Activated CD4-positive, alpha-beta T cell treated with anti-CD3 and anti-CD28 coated beads, Interleukin-2, amount 50 U/mL, for 24 hours (primary cell): ENCODE data around the gene HSPA1B.
"Not testable (repeated sequence)": the region's sequence is repeated elsewhere in the genome, so short reads cannot be mapped to it uniquely, and the experiment has no call there.

ENCODE experiments used
- DNase-seq, 2 donors: peaks; one replicate each; pipeline ENCODE4 v3.0.0-alpha.2; 2020; ENCODE audit warnings: low read depth in 1 of 2, low spot score in 1 of 2

HSPA1B gene

DNA sequence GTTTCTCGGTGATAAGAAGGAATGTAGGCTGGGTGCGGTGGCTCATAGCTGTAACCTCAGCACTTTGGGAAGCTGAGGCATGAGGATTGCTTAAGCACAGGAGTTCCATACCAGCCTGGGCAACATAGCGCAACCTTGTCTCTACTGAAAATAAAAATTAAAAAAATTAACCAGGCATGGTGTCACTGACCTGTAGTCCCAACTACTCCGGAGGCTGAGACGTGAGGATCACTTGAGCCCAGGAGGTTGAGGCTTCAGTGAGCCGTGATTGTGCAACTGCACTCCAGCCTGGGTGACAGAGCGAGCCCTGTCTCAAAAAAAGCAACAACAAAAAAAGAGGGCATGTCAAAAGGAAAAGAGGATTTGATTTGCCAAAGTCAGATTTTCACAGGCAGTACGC is 31.2 kb downstream of the HSPA1B start:
- no peak for DNase-seq

DNA sequence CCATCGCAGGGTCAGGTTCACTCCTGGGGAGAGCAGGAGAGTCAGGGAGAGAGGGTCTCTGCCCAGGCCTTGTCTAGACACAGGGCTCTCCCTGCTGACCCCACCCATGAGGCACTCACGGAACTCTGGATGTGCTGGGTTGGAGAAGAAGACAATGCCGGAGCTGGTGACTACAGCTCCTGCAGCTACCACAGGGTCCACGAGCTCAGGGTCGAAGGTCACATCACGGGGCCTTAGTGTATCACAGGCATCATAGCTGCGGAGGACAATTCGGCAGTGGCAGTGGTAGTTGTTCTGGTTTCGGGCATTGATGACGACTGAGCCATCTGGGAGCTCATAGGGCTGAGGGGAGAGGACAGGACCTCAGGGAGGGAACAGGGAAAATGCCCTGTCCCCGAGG is 32.4 kb downstream of the HSPA1B start:
- no peak for DNase-seq

DNA sequence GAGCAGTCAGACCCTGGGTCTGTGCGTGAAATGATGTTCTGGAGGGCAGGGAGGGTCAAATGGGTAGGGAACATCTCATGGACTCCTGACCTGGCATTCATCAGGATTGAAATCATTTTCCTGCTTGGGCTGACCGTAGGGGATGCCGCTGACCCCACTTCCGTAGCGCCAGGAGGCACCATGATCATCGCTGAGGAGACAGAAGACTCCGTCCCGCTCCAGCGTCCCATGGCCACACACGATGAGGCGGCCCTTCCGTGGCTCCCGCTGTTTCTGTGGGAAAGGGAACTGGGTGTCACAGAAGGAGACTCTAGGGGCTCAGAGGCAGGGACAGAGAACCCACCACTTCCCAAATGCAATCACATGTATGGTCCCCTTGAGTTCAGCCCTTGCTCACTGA is 32.8 kb downstream of the HSPA1B start:
- no peak for DNase-seq

DNA sequence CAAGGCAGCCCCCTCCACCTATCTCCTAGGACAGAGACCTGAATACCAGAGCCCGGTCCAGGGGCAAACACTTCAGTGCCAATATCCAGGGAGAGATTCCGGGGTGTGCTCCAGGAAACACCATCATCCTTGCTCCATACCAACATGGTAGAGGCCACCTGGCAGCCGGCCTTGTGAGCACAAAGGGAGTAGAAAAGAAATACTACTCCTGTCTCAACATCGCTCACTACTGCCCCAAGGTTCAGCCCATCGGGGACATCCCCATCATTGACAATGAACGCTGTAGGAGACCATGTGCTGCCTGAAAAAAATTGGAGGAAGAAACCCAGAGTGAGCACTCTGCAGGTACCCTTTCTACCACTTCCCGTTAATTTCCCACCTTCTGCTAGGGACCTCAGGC is 33.6 kb downstream of the HSPA1B start:
- DNase-seq, result no peak

DNA sequence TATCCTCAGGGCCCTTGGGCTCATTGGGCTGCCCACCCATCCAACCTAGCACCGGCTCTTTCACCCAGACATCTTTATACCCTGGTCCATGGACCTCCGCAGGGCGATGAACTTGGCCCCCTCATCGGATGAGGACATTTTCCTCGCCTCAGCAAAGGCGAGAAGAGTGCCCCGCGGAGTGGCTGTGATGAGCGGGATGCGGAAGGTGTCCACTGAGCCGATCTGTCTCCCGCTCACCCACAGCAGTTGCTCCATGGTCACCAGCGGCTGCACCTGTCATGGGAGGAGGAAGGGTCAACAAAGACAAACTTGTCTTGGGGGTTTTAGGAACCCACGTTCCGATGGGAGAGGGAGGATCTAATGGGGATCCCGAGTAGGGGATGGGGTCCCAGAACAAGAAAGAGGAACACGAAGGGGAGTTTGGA is 34.4 kb downstream of the HSPA1B start:
- DNase-seq, result no peak

DNA sequence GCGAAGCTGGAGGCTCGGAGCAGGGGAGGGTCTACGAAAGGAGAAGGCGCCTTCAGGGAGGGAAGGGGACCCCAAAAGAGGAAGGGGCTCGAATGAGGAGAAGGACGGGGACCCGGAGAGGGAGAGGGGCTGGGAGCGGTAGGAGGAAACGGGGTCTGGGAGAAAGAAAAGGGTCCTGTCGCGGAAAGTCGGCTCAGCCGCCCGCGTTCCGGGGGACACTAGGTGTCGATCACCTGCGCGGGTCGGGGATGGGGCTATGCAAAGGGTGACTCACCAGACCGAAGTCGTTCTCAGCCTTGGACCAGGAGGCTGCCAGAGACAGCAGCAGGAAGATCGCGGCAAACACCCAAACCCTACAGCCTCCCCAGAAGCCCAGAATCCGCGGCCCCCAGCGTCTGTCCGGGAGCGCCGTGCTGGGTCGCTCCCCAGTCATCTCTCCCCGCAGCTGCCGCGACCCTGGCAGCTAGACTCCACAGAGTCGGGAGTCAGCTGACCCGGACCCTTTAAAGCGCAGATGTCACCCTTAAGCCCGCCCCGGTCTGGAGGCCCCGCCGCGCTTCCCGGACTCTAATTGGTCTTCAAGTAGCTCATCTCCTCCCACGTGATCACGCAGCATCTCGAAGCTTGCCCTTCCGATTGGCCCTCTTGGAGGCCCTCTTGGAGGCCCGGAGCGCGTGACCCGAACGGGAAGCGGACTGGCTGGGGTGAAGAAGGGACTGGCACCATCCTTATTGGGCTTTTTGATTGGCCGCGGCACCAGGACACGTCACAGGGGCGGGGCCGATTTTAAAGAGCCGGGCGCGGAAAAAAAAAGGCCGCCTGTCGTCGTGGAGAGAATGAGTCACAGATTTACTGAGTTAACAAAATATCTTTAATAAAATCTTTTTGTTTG is 35.1 kb downstream of the HSPA1B start, which contains the start of gene NEU1:
Gene NEU1 (minus strand): TSS at position 478 of the 892 bp plus-strand sequence. CDS start 45 bp downstream, at position 433.
- peak; percentile 95 to 99 for DNase-seq

DNA sequence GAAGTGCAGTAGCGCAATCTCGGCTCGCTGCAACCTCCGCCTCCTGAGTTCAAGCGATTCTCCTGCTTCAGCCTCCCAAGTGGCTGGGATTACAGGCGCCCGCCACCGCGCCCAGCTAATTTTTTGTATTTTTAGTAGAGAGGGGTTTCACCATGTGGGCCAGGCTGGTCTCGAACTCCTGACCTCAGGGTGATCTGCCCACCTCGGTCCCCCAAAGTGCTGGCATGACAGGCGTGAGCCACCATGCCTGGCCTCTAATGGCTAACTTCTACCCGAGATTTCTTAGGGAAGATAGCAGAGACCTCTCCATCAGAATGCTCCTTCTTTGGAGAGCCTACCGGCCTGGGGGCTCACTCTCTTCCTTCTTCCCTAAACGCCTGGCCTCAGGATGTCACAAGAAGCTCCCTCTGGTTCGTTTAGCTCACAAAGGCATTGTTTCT is 36.6 kb downstream of the HSPA1B start:
- DNase-seq, result not testable (repeated sequence)

DNA sequence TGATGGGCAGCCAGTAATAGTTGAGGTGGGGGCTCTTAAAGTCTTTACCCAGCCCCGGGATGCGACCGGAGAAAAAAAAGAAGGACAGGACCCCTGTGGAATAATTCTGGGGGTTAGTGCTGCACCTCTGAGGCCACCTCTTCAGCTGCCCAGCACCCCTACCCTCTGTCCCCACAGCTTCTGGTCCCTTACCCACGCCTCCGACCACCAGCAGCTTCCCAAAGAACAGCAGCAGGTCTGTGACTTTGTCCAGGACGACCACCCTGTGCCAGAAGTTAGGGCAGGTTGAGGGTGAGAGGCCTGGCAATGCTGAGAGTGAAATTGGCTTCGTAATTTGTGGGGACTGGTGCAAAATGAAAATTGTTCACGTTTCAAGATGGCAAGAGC is 37.3 kb downstream of the HSPA1B start:
- DNase-seq, result no peak

DNA sequence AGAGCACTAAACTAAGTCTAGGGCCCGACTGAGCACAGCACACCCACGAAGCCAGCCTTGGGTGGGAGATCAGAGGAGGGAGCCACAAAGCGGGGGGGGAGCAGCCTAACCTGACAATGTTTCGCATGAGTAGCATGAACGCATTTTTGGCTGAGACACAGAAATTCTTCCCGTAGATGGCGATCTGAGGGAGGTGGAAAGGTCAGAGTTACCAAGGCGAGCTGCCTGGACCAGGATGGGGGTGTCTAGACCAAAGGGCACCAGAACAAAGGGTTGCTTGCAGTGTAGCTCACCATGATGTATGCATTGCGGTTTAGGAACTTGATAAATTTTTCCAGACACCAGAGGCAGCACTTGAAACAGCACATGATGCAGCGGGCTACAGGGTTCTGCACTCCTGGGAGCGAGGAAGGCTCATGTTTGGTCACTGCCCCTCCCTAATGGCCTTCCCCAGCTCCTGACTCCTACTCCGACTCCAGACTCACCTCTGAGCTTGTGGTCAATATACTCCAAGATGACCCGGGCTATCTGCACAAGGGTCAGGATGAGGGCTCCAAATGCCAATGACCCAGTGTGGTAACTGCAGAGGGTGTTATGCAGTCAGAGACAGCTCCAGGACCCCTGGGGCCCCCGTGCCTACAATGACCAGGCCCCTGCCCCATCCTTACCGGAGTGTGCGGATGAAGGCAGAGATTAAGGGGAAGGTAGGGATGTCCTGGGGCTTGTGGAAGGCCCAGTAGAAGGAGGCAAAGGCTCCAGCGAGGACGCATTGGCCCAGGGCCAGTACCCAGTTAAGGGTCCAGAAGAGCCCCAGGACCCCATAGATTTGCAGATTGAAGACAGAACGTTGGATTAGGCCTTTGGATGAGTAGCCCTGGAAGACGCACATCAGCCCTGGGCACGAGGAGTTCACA is 37.9 kb downstream of the HSPA1B start:
- DNase-seq, result no peak

DNA sequence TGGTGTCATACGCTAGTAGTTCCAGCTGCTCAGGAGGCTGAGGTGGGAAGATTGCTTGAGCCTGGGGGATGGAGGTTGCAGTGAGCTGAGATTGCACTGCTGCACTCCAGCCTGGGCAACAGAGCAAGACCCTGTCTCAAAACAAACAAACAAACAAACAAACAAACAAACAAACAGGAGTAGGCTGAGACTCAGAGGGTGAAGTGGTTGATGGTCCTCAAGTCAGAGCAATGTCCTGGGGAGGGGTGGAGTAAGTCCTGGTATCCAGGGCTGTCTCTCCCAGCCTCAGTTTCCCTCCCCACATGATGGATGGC is 41.1 kb downstream of the HSPA1B start:
- not testable (repeated sequence) for DNase-seq

DNA sequence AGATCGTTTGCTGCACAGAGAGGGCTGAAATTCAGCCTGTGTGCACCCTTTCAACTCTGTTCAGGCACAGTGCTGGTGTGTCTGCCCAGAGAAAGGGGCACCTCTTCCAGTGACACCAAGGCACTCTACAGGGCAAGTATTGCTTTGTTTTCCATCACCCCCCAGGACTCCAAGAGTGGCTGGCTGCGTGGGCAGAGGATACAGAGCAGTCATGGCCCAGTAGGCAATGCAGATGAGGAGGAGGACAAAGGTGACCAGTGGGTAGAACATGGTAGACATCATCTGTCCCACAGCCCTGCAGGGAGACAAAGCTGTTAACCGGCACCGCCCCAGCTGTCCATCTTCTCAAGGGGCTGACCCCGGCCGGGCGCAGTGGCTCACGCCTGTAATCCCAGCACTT is 41.8 kb downstream of the HSPA1B start:
- no peak for DNase-seq

DNA sequence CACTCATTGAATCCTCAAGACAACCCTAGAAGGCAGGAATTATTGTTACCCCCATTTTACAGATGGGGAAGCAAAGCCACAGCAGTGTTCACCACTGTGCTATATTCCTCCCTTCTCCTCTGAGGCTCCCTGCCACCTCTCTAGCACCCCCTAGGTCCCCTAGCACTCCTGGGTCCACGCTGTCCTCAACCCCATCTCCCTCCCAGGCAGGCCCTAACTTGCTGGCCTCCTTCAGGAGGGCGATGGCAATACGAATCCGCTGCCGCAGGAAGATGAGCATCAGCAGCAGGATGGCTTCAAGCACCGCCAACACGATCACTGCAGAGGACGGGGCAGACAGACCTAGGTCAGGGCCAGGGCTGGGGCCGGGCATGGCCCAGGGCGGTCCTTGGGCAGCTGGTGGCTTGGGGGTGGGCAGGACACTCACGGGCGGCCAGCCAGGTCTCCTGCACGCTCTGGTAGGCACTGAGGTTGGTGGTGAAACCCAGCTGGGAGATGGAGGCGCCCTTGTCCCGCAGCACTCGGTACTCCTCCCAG is 42.9 kb downstream of the HSPA1B start:
- DNase-seq, result no peak

DNA sequence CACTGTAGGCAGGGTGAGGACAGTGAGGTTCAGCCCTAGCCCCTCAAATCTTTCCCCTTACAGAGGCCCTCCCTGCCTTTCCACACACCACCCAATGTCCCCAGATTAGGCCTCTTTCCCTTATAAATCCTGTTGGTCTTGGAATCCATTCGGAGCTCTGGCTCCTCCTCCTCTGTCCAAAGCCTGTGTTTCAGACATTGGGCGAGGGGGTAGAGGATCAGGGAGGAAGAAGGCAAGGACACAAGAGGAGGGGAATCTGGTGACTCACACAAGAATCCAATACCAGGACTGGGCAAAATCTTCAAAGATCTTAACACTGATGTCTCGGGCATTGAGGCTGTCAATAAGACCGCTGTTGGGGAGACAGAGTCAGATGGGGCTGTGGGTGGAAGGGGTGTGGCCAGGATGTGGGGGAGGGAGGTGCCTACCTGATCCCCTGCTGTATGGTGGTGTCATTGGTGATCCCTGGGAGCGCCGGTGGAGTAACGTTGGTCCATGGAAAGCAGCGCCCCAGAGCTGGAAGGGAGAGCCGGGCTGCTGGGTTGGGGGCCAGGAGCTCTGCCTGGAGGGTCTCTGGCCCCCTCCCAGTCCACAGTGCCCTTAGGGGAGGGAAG is 43.6 kb downstream of the HSPA1B start:
- no peak for DNase-seq

DNA sequence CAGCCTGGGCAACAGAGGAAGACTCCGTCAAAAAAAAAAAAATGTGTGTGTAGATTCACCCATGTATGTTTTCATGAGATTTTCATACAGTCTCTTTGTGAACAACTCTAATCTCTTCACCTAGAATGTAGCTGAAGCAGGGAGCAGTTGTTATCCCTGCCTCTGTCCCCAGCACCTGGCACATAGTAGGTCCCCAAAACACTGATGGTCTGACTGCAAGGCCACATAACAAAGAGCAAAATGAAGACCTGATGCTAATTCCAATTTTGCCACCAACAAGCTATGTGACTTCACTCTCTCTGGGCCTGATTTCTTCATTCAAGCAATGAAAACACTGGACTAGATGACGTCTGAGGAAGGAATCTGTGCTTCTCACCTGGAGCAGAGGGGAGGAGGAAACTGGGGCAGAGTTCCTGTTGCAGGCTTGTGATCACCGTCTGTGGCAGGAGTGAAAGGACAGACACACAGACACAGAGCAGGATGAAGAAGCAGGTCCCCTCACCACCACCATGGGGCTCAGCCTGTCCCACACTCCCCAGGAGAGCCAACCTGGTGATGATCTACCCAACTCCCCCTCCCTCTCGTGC is 46.6 kb downstream of the HSPA1B start:
- DNase-seq, result no peak

DNA sequence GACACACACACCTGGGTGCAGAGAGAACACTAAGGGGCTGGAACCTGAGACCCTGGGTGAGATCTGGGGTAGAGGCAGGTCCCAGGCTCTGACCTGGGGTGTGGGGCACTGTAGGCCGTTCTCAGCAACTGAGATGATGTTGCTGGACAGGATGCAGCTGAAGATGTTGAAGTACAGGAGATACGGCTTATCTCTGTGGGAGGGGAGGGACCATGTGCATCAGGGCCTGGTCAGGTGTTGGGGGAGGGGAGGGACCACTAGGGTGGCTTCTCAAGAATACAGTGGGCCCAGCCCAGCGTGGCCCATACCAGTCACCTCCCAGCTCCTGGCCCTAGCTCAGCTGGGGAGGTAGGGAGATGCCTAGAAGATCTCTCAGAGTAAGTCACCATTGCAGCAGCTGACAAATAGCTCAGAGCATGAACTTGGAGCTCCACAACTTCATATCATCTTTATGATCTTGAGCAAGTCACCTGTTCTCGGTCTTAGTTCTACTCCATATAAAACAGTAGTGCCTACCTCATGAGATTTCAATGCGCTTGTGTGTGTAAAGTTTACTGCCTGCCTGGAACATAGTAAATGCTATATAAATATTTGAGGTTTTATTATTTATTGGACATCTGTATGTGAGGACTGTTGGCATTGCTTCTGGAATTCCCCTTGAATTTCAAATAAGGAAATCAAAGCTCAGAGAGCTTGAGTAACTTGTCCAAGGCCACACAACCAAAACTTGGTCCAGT is 47.5 kb downstream of the HSPA1B start:
- no peak for DNase-seq

DNA sequence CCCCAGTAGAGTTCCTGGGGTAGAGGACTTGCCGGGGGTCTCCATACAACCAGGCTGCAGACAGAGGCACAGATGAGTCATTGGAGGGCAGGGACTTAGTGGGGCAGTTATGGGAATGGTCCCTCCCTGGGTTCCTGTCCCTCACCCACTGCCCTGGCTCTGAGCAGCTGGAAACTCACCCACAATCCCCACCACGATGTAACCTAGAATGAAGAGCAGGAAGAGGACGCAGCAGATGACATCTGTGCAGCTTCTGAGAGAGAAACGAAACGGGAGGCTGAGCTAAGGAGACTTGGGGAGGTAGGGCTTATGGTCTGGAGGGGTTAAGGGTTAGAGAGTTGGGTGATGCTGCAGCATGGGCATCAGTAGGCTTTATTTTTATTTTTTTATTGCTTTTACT is 48.3 kb downstream of the HSPA1B start:
- no peak for DNase-seq

DNA sequence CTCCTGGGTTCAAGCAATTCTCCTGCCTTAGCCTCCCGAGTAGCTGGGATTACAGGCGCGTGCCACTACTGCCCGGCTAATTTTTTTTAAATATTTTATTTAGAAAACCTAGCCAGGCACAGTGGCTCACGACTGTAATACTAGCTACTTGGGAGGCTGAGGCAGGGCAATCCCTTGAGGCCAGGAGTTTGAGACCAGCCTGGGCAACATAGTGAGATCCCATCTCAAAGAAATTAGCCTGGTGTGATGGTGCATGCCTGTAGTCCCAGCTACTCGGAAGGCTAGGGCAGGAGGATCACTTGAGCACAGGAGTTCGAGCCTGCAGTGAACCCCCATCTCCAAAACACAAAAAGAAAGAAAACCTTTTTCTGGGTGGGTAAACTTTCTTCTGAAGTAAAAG is 48.8 kb downstream of the HSPA1B start:
- DNase-seq, result no peak

DNA sequence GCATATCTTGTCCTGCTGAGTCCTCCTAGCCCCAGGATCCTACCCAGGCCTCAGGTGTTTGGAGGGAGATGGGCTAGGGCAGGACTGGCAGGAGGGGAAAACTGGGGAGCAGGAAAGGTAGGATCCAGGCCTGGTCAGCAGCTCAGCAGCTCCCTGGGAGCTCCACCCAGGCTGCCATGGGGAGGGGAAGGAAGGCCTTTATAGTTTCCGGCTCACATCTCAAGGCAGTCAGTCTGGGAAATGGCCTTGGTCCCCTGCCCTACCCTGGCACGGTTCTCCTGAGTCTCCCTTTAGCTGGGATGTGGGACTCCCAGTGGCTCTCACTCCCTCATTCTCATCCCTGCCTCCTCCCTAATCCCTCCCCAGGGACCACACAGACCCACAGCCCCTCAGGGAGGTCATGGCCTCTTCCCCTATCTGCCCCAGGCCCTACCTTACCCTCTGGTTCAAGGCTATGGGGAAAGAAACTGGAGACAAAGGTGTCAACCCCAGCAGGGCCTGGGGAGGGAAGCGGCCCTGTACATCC is 49.6 kb downstream of the HSPA1B start:
- DNase-seq, result no peak

DNA sequence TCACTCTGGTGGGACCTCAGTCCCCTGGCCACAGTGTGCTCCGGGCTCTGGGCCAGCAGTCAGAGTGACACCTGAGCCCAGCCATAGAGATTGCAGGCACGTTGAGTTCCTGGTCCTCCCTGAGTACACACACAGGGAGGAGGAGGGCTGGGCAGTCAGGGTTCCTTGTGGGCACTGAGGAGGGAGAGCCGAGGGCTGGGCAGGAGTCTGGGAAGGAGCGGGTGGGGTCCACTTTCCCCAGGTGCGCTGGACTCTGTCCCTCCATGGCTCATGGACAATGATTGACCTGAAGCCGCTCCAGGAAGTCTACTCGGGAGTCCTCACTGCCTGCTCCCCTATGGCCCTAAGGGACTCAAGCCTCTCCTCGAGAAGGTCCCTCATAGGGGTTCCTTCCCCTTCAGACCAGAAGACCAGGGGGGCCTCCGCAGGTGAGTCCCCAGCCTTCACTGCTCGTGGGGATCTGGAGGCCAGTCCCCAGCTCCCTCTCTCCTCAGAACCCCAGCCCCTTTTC is 50.2 kb downstream of the HSPA1B start:
- DNase-seq, result no peak

DNA sequence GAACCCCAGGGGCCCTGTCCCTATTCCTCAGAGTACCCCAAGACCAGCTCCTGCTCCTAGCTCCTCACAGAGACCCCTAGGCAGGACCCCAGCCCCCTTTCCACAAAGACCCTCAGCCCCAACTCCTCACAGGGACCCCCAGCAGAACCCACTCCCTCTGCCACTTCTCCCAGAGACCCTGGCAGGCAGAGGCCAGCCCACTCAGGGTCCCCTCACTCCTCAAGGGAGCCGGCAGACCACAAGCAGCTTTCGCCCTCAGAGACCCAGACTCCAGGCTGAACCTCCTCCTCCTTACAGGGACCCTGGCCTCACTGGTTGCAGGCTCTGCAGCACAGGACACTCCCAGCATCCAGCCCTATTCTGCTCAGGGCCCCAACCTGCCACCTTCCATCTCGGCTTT is 50.7 kb downstream of the HSPA1B start:
- DNase-seq, result no peak
